ENCODE data around the gene PXN.
A peak's percentile ranks its signal among the peaks of the same experiment; 100 is the strongest.

The PXN gene

GRCh38 chr12:120265473-120266179 lies at the start of gene PXN:
PXN (minus strand) TSS chr12:120265730; CDS start chr12:120265629, 101 bp downstream.
- peak; percentile 85 to 94 (median 87) for DNase-seq (ENCODE audit: low read depth in 4 of 4, low spot score in 1 of 4)

- DNase-seq (ENCODE audit: low read depth in 4 of 4, low spot score in 1 of 4), result no peak
Observed at GRCh38 chr12:120314220-120314619, 48.7 kb upstream of the PXN start.

GRCh38 chr12:120301962-120302815 lies 36.7 kb upstream of the PXN start, which contains the start of gene SIRT4:
SIRT4 (plus strand) TSS chr12:120302321; CDS start chr12:120303562, 1,241 bp downstream.
- peak; percentile 71 to 82 (median 76) for DNase-seq (ENCODE audit: low read depth in 4 of 4, low spot score in 1 of 4)

- peak; percentile 56 to 70 (median 66) for DNase-seq (ENCODE audit: low read depth in 4 of 4, low spot score in 1 of 4)
Observed at GRCh38 chr12:120292661-120293531, 27.4 kb upstream of the PXN start, which contains the start of gene RNU4-1. RNU4-1 (minus strand) TSS chr12:120293237.

GRCh38 chr12:120292411-120292660 lies 26.8 kb upstream of the PXN start:
- peak in 1 of 4 experiments; percentile 21 for DNase-seq (ENCODE audit: low read depth in 4 of 4, low spot score in 1 of 4)

- peak in 2 of 4 experiments; percentile 13 to 14 for DNase-seq (ENCODE audit: low read depth in 4 of 4, low spot score in 1 of 4)
Observed at GRCh38 chr12:120290609-120291305, 25.2 kb upstream of the PXN start.

- no peak for DNase-seq (ENCODE audit: low read depth in 4 of 4, low spot score in 1 of 4)
Observed at GRCh38 chr12:120287491-120287890, 22.0 kb upstream of the PXN start.

- DNase-seq (ENCODE audit: low read depth in 4 of 4, low spot score in 1 of 4), result no peak
Observed at GRCh38 chr12:120286768-120287490, 21.4 kb upstream of the PXN start.

- DNase-seq (ENCODE audit: low read depth in 4 of 4, low spot score in 1 of 4), result no peak
Observed at GRCh38 chr12:120284381-120284780, 18.9 kb upstream of the PXN start.

- no peak for DNase-seq (ENCODE audit: low read depth in 4 of 4, low spot score in 1 of 4)
Observed at GRCh38 chr12:120283318-120283717, 17.8 kb upstream of the PXN start.

GRCh38 chr12:120278137-120279069 lies 12.9 kb upstream of the PXN start:
- DNase-seq (ENCODE audit: low read depth in 4 of 4, low spot score in 1 of 4), result no peak

GRCh38 chr12:120276734-120277133 lies 11.2 kb upstream of the PXN start:
- DNase-seq (ENCODE audit: low read depth in 4 of 4, low spot score in 1 of 4), result no peak

- no peak for DNase-seq (ENCODE audit: low read depth in 4 of 4, low spot score in 1 of 4)
Observed at GRCh38 chr12:120267736-120268135, 2.2 kb upstream of the PXN start.

- no peak for DNase-seq (ENCODE audit: low read depth in 4 of 4, low spot score in 1 of 4)
Observed at GRCh38 chr12:120266180-120266870, 795 bp upstream of the PXN start.

GRCh38 chr12:120264904-120265472 lies 542 bp downstream of the PXN start:
- DNase-seq (ENCODE audit: low read depth in 4 of 4, low spot score in 1 of 4), result no peak

GRCh38 chr12:120264086-120264903 lies 1.2 kb downstream of the PXN start:
- DNase-seq (ENCODE audit: low read depth in 4 of 4, low spot score in 1 of 4), result no peak

- DNase-seq (ENCODE audit: low read depth in 4 of 4, low spot score in 1 of 4), result no peak
Observed at GRCh38 chr12:120263748-120264085, 1.8 kb downstream of the PXN start.
